Measurements from ENCODE around the gene RUSF1.
"Not testable (repeated sequence)": the region's sequence is repeated elsewhere in the genome, so short reads cannot be mapped to it uniquely, and the experiment has no call there.

The RUSF1 gene

DNA sequence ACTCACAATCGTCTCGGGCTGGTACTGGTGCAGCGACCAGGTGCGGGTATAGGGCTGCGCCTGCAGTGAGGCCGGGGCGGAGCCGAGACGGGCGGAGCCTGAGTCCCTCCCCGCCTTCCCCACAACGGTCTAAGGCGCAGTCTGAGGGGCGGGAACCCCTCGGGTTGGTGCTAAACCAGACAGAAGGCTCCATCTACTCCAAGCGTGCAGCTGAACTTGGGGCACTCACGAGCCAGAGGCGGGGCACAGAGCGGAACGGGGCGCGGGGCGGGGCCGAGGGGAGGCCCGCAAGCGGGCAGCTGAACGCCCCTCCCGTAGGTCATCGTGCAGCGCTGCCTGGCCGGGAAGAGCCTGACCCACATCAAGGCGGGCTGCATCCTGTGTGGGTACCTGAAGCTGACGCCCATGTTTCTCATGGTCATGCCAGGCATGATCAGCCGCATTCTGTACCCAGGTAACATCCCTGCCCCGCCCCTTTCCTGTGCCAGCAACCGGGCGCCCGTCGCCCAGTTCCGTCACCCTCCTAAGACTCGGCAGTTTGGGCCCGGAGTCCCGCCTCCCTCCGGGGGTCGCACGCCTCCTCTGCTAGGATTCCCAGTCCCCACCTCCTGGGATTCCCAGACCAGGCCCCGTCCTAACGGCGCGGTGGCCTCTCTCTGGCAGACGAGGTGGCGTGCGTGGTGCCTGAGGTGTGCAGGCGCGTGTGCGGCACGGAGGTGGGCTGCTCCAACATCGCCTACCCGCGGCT is 20.3 kb downstream of the RUSF1 start:
- no peak for DNase-seq (ENCODE audit: low read depth)
- peak overlapping the region; percentile 45 for H3K4me3 ChIP-seq (ENCODE audit: control insufficient read depth, low read depth, low read length)

DNA sequence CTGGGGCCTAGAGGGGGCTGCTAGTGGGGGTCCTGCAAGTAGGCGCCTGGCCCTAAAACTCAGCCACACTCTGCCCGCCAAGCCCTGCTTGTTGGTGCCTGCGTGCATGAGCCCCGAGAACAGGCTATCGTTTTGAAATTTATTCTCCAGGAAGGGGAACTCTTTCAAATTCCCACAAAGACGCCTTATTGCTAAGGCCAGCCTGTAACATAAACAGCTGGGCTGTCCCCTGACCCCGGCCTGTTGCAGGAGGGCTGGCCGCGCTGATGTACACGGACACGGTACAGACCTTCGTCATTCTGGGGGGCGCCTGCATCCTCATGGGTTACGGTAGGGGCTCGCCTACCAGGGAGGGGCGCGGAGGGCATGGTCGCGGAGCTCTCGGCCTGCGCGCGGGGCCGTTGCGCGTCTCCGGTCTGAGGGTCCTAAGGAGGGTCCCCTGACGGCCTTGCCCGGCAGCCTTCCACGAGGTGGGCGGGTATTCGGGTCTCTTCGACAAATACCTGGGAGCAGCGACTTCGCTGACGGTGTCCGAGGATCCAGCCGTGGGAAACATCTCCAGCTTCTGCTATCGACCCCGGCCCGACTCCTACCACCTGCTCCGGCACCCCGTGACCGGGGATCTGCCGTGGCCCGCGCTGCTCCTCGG is 21.0 kb downstream of the RUSF1 start:
- TF ChIP-seq, protein P1, sequence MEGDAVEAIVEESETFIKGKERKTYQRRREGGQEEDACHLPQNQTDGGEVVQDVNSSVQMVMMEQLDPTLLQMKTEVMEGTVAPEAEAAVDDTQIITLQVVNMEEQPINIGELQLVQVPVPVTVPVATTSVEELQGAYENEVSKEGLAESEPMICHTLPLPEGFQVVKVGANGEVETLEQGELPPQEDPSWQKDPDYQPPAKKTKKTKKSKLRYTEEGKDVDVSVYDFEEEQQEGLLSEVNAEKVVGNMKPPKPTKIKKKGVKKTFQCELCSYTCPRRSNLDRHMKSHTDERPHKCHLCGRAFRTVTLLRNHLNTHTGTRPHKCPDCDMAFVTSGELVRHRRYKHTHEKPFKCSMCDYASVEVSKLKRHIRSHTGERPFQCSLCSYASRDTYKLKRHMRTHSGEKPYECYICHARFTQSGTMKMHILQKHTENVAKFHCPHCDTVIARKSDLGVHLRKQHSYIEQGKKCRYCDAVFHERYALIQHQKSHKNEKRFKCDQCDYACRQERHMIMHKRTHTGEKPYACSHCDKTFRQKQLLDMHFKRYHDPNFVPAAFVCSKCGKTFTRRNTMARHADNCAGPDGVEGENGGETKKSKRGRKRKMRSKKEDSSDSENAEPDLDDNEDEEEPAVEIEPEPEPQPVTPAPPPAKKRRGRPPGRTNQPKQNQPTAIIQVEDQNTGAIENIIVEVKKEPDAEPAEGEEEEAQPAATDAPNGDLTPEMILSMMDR (IDR thresholded peaks at IDR 0.05; ENCODE audit: control insufficient read depth, insufficient read depth, low read depth, low read length, missing control alignments): no peak
- DNase-seq (ENCODE audit: low read depth): no peak
- peak overlapping the region; percentile 45 for H3K4me3 ChIP-seq (ENCODE audit: control insufficient read depth, low read depth, low read length)

More for the DNA sequence above, 20.3 kb downstream of the RUSF1 start:
- TF ChIP-seq, protein P1 (IDR thresholded peaks at IDR 0.05; ENCODE audit: control insufficient read depth, insufficient read depth, low read depth, low read length, missing control alignments): no peak

DNA sequence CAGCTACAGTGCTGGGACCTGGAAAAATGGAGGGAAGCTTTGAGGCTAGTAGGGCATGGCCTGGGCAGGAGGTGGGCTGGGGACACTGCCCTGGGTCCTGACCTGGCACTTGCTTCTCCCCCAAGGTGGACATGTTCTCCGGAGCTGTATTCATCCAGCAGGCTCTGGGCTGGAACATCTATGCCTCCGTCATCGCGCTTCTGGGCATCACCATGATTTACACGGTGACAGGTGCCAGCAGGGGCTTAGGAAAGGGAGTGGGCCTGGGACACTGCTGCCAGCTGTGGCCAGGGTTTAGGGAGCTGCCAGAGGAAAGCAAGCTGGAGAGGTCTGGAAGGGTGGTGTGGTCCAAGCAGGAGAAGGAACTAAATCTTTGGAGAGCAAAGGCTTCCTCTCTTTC is 22.1 kb downstream of the RUSF1 start:
- no peak for DNase-seq (ENCODE audit: low read depth)
- no peak overlapping the region for H3K4me3 ChIP-seq (ENCODE audit: control insufficient read depth, low read depth, low read length)
- TF ChIP-seq, protein P1 (IDR thresholded peaks at IDR 0.05; ENCODE audit: control insufficient read depth, insufficient read depth, low read depth, low read length, missing control alignments): no peak

DNA sequence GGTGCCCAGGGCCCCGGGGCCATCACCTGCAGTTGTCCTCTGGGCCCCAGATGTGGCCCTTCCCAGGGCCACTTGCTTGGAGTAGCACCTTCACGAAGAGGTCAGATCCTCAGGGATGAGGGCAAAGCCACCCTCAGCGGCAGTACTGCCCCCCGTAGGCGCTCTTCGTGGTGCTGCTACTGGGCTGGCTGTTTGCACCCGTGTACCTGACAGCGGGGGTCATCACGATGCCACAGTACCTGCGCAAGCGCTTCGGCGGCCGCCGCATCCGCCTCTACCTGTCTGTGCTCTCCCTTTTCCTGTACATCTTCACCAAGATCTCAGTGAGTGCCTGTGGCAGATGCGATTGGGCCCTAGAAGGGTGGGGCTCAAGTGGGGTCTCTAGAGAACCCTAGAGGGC is 22.6 kb downstream of the RUSF1 start:
- H3K4me3 ChIP-seq (ENCODE audit: control insufficient read depth, low read depth, low read length): no peak overlapping the region
- TF ChIP-seq, protein P1 (IDR thresholded peaks at IDR 0.05; ENCODE audit: control insufficient read depth, insufficient read depth, low read depth, low read length, missing control alignments): no peak
- no peak for DNase-seq (ENCODE audit: low read depth)

DNA sequence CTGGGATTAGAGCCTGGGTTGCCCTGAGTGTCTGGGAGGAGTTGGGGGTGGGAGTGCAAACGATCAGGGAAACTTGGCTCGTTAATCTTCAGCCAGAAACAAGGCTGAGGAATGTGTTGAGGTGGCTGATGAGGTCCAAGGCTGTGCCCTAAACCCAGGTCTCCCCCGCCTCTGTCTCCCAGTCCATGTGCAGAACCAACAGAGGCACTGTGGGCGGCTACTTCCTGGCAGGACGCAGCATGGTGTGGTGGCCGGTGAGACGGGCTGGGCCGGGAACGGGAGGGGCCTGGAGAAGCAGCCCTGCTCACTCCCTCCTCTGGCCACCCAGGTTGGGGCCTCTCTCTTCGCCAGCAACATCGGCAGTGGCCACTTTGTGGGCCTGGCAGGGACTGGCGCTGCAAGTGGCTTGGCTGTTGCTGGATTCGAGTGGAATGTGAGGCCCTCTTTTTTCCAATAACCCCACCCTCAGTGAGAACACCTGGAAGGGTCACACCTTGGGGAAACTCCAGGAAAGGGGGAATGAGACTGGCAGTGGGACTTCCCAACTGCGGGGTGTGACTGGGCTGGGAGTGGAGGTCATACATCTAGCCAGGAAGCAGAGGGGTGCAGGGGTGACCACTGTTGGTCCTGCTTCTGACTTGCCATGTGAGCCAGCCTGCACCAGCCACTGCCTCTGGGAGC is 23.6 kb downstream of the RUSF1 start:
- no peak overlapping the region for H3K4me3 ChIP-seq (ENCODE audit: control insufficient read depth, low read depth, low read length)
- TF ChIP-seq, protein P1 (IDR thresholded peaks at IDR 0.05; ENCODE audit: control insufficient read depth, insufficient read depth, low read depth, low read length, missing control alignments): no peak
- no peak for DNase-seq (ENCODE audit: low read depth)

DNA sequence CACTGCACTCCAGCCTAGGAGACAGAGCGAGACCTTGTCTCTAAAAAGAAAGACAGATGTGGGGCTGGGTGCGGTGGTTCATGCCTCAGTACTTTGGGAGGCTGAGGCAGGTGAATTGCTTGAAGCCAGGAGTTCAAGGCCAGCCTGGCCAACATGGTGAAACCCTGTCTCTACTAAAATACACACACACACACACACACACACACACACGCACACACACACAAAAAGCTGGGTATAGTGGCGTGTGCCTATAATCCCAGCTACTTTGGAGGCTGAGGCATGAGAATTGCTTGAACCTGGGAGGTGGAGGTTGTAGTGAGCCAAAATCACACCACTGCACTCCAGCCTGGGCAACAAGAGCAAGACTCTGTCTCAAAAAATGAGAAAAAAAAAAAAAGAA is 24.1 kb downstream of the RUSF1 start:
- not testable (repeated sequence) for DNase-seq (ENCODE audit: low read depth); H3K4me3 ChIP-seq (ENCODE audit: control insufficient read depth, low read depth, low read length)

DNA sequence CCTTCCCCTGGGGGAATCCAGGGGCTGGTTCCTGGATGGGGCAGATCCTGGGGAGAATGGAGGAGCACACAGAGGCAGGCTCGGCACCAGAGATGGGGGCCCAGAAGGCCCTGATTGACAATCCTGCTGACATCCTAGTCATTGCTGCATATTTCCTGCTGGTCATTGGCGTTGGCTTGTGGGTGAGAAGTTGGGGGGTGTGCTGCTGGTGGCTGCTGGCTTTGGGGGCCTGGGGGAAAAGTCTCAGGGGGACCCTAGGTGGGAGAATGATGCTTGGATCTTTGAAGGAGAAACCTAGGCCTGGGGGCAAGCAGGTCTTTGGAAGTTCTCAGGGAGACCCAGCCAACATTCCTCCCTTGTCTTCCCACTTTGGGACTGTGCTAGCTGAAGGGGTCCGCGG is 25.1 kb downstream of the RUSF1 start, which contains the start of gene SLC5A2:
Gene SLC5A2, plus strand, starts transcription at position 43 of the 400 bp plus-strand sequence. Its CDS starts 14 bp downstream, at position 57.
- no peak for DNase-seq (ENCODE audit: low read depth)
- TF ChIP-seq, protein P1 (IDR thresholded peaks at IDR 0.05; ENCODE audit: control insufficient read depth, insufficient read depth, low read depth, low read length, missing control alignments): no peak

More for the DNA sequence above, 25.1 kb downstream of the RUSF1 start, which contains the start of gene SLC5A2:
- H3K4me3 ChIP-seq (ENCODE audit: control insufficient read depth, low read depth, low read length): no peak within 1 kb of the TSS
